CD14-positive monocyte (primary cell): Measurements from ENCODE around the gene PLEKHM3. TPM values are rescaled to one million over a fixed set of nuclear protein-coding genes. Genes with fewer than 3 reads are reported as not detected.

ENCODE experiments used
- DNase-seq, 3 donors: peaks; one replicate each; pipeline ENCODE4 v3.0.0-alpha.2; 2011 to 2022
- H2AFZ ChIP-seq: 2 replicates; pipeline ENCODE4 v1.6.0; 2012; ENCODE audit warnings: mild to moderate bottlenecking, low read depth, low read length, inconsistent platforms; ENCODE audit not compliant: insufficient read depth, poor library complexity, severe bottlenecking
- H3K27ac ChIP-seq, 2 donors: 1 replicate in 1 of 2; 2 replicates in 1 of 2; pipeline ENCODE4 v1.5.1; 2012 to 2013; ENCODE audit warnings: low read length in 2 of 2, control low read depth in 1 of 2, inconsistent platforms in 1 of 2, low read depth in 1 of 2, mild to moderate bottlenecking in 1 of 2
- H3K27me3 ChIP-seq, 2 donors: one replicate each; pipeline versions ENCODE4 v1.6.0 to v1.6.1; 2011 to 2013; ENCODE audit warnings: low read length in 2 of 2; ENCODE audit not compliant: control insufficient read depth in 2 of 2, insufficient read depth in 2 of 2
- H3K36me3 ChIP-seq, 2 donors: replicated peaks in 1 of 2; 1 replicate in 1 of 2; 2 replicates in 1 of 2; pipeline versions ENCODE4 v1.5.1 to v1.6.1; 2012 to 2013; ENCODE audit warnings: low read length in 2 of 2, control low read depth in 1 of 2, inconsistent platforms in 1 of 2, mild to moderate bottlenecking in 1 of 2; ENCODE audit not compliant: insufficient read depth in 2 of 2, control insufficient read depth in 1 of 2
- H3K4me1 ChIP-seq, 2 donors: 1 replicate in 1 of 2; 2 replicates in 1 of 2; pipeline versions ENCODE4 v1.5.1 to v1.6.1; 2012 to 2013; ENCODE audit warnings: low read length in 2 of 2, control low read depth in 1 of 2, inconsistent platforms in 1 of 2, mild to moderate bottlenecking in 1 of 2, moderate library complexity in 1 of 2; ENCODE audit not compliant: insufficient read depth in 2 of 2, control insufficient read depth in 1 of 2
- H3K4me2 ChIP-seq: replicated peaks from 2 replicates; pipeline ENCODE3; 2012; ENCODE audit warnings: low read length, moderate library complexity, mild to moderate bottlenecking; ENCODE audit not compliant: poor library complexity, severe bottlenecking; ENCODE audit errors: extremely low read depth
- H3K4me3 ChIP-seq, 3 experiments: fragments of 200-600 bp in 1 of 3; sonication (generic) in 1 of 3; replicated peaks in 1 of 3; 1 replicate in 2 of 3; 2 replicates in 1 of 3; pipeline ENCODE4 v1.5.1; 2011 to 2013; ENCODE audit warnings: low read length in 3 of 3, mild to moderate bottlenecking in 3 of 3, control low read depth in 2 of 3, low read depth in 2 of 3, inconsistent platforms in 1 of 3, moderate library complexity in 1 of 3
- H3K79me2 ChIP-seq: 2 replicates; pipeline ENCODE4 v1.6.0; 2012; ENCODE audit warnings: mild to moderate bottlenecking, control low read depth, inconsistent platforms, low read length, moderate library complexity; ENCODE audit not compliant: insufficient read depth
- H3K9ac ChIP-seq: 2 replicates; pipeline ENCODE4 v1.6.0; 2017; ENCODE audit warnings: low read length, mild to moderate bottlenecking; ENCODE audit not compliant: insufficient read depth, poor library complexity, severe bottlenecking
- H3K9me3 ChIP-seq, 2 donors: replicated peaks in 1 of 2; 1 replicate in 1 of 2; 2 replicates in 1 of 2; pipeline versions ENCODE4 v1.5.1 to v1.6.1; 2012 to 2013; ENCODE audit warnings: low read length in 2 of 2, control low read depth in 1 of 2; ENCODE audit not compliant: control insufficient read depth in 1 of 2, insufficient read depth in 1 of 2
- H4K20me1 ChIP-seq: 2 replicates; pipeline ENCODE4 v1.6.0; 2012; ENCODE audit warnings: mild to moderate bottlenecking, low read length, control low read depth, moderate library complexity; ENCODE audit not compliant: insufficient read depth
- H3K27ac Mint-ChIP-seq, 7 donors: one replicate each; pipeline ENCODE4 v1.8.0; 2020; ENCODE audit warnings: mild to moderate bottlenecking in 7 of 7, mixed read lengths in 7 of 7, moderate library complexity in 6 of 7, inconsistent platforms in 2 of 7
- H3K27me3 Mint-ChIP-seq, 3 donors: one replicate each; pipeline ENCODE4 v1.8.0; 2021 to 2022; ENCODE audit warnings: low read depth in 3 of 3, mild to moderate bottlenecking in 3 of 3, mixed read lengths in 3 of 3, moderate library complexity in 3 of 3, inconsistent platforms in 1 of 3
- H3K36me3 Mint-ChIP-seq, 2 donors: one replicate each; pipeline ENCODE4 v1.8.0; 2020; ENCODE audit warnings: mixed read lengths in 2 of 2, inconsistent platforms in 1 of 2, mild to moderate bottlenecking in 1 of 2
- H3K4me1 Mint-ChIP-seq: one replicate; pipeline ENCODE4 v1.8.0; 2020; ENCODE audit warnings: mild to moderate bottlenecking, mixed read lengths
- H3K4me3 Mint-ChIP-seq, 2 donors: one replicate each; pipeline ENCODE4 v1.8.0; 2020; ENCODE audit warnings: mild to moderate bottlenecking in 2 of 2, mixed read lengths in 2 of 2, moderate library complexity in 1 of 2
- H3K9me3 Mint-ChIP-seq, 7 donors: one replicate each; pipeline ENCODE4 v1.8.0; 2020 to 2022; ENCODE audit warnings: mixed read lengths in 7 of 7, mild to moderate bottlenecking in 6 of 7, moderate library complexity in 6 of 7, inconsistent platforms in 2 of 7
- WGBS: methylation state at CpG from one replicate; pipeline ENCODE4 v1.1.5; 2013; ENCODE audit warnings: missing lambda C conversion rate; ENCODE audit not compliant: insufficient coverage; 5-methylcytosine and 5-hydroxymethylcytosine counted together
- intact Hi-C, 2 donors: fragments of 100-400 bp; cut with micrococcal nuclease; formaldehyde crosslinking; loops; one replicate each; pipeline versions ENCODE4 v1.15.0 to v1.15.1; 2023
- polyA plus RNA-seq, 3 donors: library from polyadenylated mRNA; depleted of rRNA in 1 of 3; unstranded in 2 of 3; stranded (reverse) in 1 of 3; fragments of 300-500 nt in 2 of 3; fragments of >200 nt in 1 of 3; fragmentation: Illumina TruSeq in 2 of 3; gene quantifications; 1 replicate in 2 of 3; 2 replicates in 1 of 3; pipeline ENCODE4 v1.2.3, GENCODE V29; 2012 to 2021
- TF ChIP-seq, protein P1 (sequence below): fragments of 200-600 bp; IDR thresholded peaks from one replicate; pipeline ENCODE4 v1.8.0; 2022; ENCODE audit warnings: antibody characterized with exemption, mild to moderate bottlenecking

PLEKHM3 gene
- polyA plus RNA-seq, 3 donors, result 3.0 to 8.0 (median 3.0) TPM

DNA sequence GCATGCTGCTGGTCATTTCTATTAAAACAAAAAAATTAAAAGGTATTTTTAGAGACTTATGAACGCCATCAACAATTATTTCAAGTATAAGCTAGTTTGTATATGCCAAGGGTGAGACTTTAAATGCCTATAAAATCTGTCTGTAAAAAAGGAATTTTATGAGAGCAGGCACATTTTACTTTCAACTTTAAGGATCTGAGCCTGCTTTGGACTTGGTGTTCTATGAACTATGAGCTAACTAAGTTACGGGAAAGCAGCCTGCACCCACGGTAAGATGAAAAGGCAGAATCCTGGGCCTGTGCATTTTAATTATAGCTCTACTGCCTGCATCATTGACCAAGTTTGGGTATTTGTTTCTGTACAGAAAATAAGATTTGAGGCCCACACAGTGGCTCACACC, 95.4 kb downstream of the PLEKHM3 start:
- no peak overlapping the region for H2AFZ ChIP-seq
- H3K9me3 ChIP-seq, result no peaks in the 10 kb centered on the region
- peaks cover 9% of the 10 kb centered on the region for H3K4me1 Mint-ChIP-seq
- DNase-seq, result no peak
- no peaks in the 10 kb centered on the region for H4K20me1 ChIP-seq
- no peaks in the 10 kb centered on the region for H3K79me2 ChIP-seq
- no peaks in the 10 kb centered on the region for H3K27me3 Mint-ChIP-seq
- H3K9ac ChIP-seq, result no peak overlapping the region
- no peak overlapping the region for H3K27ac Mint-ChIP-seq
- TF ChIP-seq, protein P1, sequence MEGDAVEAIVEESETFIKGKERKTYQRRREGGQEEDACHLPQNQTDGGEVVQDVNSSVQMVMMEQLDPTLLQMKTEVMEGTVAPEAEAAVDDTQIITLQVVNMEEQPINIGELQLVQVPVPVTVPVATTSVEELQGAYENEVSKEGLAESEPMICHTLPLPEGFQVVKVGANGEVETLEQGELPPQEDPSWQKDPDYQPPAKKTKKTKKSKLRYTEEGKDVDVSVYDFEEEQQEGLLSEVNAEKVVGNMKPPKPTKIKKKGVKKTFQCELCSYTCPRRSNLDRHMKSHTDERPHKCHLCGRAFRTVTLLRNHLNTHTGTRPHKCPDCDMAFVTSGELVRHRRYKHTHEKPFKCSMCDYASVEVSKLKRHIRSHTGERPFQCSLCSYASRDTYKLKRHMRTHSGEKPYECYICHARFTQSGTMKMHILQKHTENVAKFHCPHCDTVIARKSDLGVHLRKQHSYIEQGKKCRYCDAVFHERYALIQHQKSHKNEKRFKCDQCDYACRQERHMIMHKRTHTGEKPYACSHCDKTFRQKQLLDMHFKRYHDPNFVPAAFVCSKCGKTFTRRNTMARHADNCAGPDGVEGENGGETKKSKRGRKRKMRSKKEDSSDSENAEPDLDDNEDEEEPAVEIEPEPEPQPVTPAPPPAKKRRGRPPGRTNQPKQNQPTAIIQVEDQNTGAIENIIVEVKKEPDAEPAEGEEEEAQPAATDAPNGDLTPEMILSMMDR, result no peak
- intact Hi-C loops, result no loop called here
- H3K4me2 ChIP-seq, result no peak overlapping the region
- H3K36me3 Mint-ChIP-seq, result peaks cover 45 to 54% of the 10 kb centered on the region in 2 donors
- H3K27me3 ChIP-seq, result no peaks in the 10 kb centered on the region
- peaks cover 0 to 3% of the 10 kb centered on the region in 2 donors for H3K4me1 ChIP-seq
- no peak overlapping the region for H3K4me3 Mint-ChIP-seq
- no peak overlapping the region for H3K27ac ChIP-seq
- no CpG with 5 or more reads among the region's 3 CpGs for WGBS
- H3K4me3 ChIP-seq, result no peak overlapping the region
- peaks cover 20 to 44% of the 10 kb centered on the region in 2 donors for H3K36me3 ChIP-seq
- no peaks in the 10 kb centered on the region for H3K9me3 Mint-ChIP-seq

DNA sequence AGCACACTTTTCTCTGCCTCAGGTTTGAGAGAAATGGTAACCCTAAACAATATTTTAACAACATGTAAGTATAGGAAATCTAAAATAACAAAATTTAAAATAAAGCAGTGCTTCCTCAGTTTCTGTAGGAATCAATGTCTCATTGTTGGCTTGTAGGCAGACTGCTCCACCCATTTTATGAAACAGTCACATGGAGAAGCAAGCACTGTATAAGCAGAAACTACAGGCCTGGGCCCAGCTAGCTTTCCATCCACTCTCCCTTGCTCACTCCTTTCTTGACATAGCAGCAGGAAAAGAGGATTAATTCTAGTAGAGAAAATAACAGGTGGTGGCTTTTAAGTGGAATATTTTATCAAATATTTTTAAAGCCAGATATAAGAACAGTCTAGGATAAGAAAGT, 97.2 kb downstream of the PLEKHM3 start:
- H3K4me1 ChIP-seq, result peaks cover 0 to 3% of the 10 kb centered on the region in 2 donors
- peaks cover 20 to 44% of the 10 kb centered on the region in 2 donors for H3K36me3 ChIP-seq
- no peaks in the 10 kb centered on the region for H3K79me2 ChIP-seq
- H3K9ac ChIP-seq, result no peak overlapping the region
- Mint-ChIP-seq H3K27me3 (peaks cover 0 to 2% (median 0%) of the 10 kb centered on the region in 3 donors), H3K9me3 (peaks cover 0 to 3% (median 0%) of the 10 kb centered on the region in 7 donors), H3K4me1 (peaks cover 9% of the 10 kb centered on the region), H3K36me3 (peaks cover 50 to 67% of the 10 kb centered on the region in 2 donors), H3K27ac (no peak overlapping the region), H3K4me3 (no peak overlapping the region)
- H3K4me2 ChIP-seq, result no peak overlapping the region
- H3K27me3 ChIP-seq, result no peaks in the 10 kb centered on the region
- H3K9me3 ChIP-seq, result no peaks in the 10 kb centered on the region
- intact Hi-C loops, result no loop called here
- DNase-seq, result no peak
- TF ChIP-seq, protein P1, result no peak
- no peak overlapping the region for H3K27ac ChIP-seq
- no peak overlapping the region for H2AFZ ChIP-seq
- H4K20me1 ChIP-seq, result no peaks in the 10 kb centered on the region
- H3K4me3 ChIP-seq, result no peak overlapping the region
